SU-DHL-6 (cell line): ENCODE results near the gene LTA4H.

Source experiments
- CTCF ChIP-seq: fragments of 200-600 bp; sonication (generic); IDR thresholded peaks from one replicate; pipeline ENCODE4 v1.5.1; 2017; ENCODE audit warnings: antibody characterized with exemption, mild to moderate bottlenecking, low read length, moderate library complexity; ENCODE audit not compliant: insufficient read depth, poor library complexity, severe bottlenecking
- EZH2phosphoT487 ChIP-seq: fragments of 200-600 bp; sonication (generic), shearing (Covaris generic); conservative IDR thresholded peaks from 2 replicates; pipeline ENCODE4 v1.6.1; 2018; ENCODE audit warnings: mild to moderate bottlenecking, antibody characterized with exemption, low read length, moderate library complexity, mixed read lengths

- TF ChIP-seq EZH2phosphoT487 (no peak), CTCF (no peak)
Measured at GRCh38 chr12:96070670-96071279, 35.4 kb upstream of the LTA4H start.
